K562 (cell line): ENCODE data around the gene ECT2. TPM values are rescaled to one million over a fixed set of nuclear protein-coding genes. Genes with fewer than 3 reads are reported as not detected.

Experiments used
- CHCHD3 ChIP-seq: fragments of 250-450 bp; sonication (Bioruptor Pico); IDR thresholded peaks from 2 replicates; pipeline ENCODE4 v2.1.2; 2022; ENCODE audit warnings: mild to moderate bottlenecking
- DNMT1 ChIP-seq: fragments of 450-650 bp; IDR thresholded peaks from 2 replicates; pipeline ENCODE4 v1.6.1; 2016; ENCODE audit warnings: antibody characterized with exemption, mild to moderate bottlenecking
- KDM1A ChIP-seq, 2 experiments: fragments of 450-650 bp; IDR thresholded peaks; 2 replicates each; pipeline ENCODE4 v1.6.1; 2016; ENCODE audit warnings: mild to moderate bottlenecking in 2 of 2
- REST ChIP-seq, 2 experiments: fragments of 450-650 bp; formaldehyde crosslinking in 1 of 2; IDR thresholded peaks; 2 replicates each; pipeline versions ENCODE4 v1.4.0 to v1.6.1; 2014 to 2020; ENCODE audit warnings: mild to moderate bottlenecking in 2 of 2, borderline replicate concordance in 1 of 2, low read depth in 1 of 2
- SMAD4 ChIP-seq: fragments of 250-450 bp; sonication (Bioruptor Pico); conservative IDR thresholded peaks from 2 replicates; pipeline ENCODE4 v1.8.0; 2021; ENCODE audit warnings: inconsistent platforms, mild to moderate bottlenecking, moderate library complexity
- TEAD1 ChIP-seq, 2 experiments: fragments of 450-650 bp in 1 of 2; sonication (generic) in 1 of 2; formaldehyde crosslinking; IDR thresholded peaks; 2 replicates each; pipeline versions ENCODE4 v1.4.0 to v1.8.0; 2020 to 2022; ENCODE audit warnings: mild to moderate bottlenecking in 2 of 2, missing genetic modification reagents in 1 of 2
- THRB ChIP-seq: fragments of 450-650 bp; formaldehyde crosslinking; conservative IDR thresholded peaks from 2 replicates; pipeline ENCODE4 v1.4.0; 2022; ENCODE audit warnings: mild to moderate bottlenecking, missing genetic modification characterization
- ZBTB12 ChIP-seq: fragments of 250-450 bp; sonication (Bioruptor Pico); IDR thresholded peaks from 2 replicates; pipeline ENCODE4 v1.4.0; 2020
- ZNF224 ChIP-seq: sonication (generic); formaldehyde crosslinking; IDR thresholded peaks from 2 replicates; pipeline ENCODE4 v1.8.0; 2022; ENCODE audit warnings: mild to moderate bottlenecking, missing genetic modification reagents
- ZNF445 ChIP-seq: fragments of 250-450 bp; sonication (Bioruptor Pico); IDR thresholded peaks from 2 replicates; pipeline ENCODE4 v1.4.0; 2020; ENCODE audit warnings: low read depth, mild to moderate bottlenecking, moderate library complexity
- polyA plus RNA-seq, 8 experiments: library from polyadenylated mRNA; depleted of rRNA in 4 of 8; stranded (reverse) in 5 of 8; unstranded in 3 of 8; fragments of >200 nt; fragmentation: Nextera tagmentation in 2 of 8; fragmentation: Illumina TruSeq in 1 of 8; extraction: Ambion mirVana in 2 of 8; extraction: Trizol in 1 of 8; gene quantifications; 2 replicates each; pipeline versions ENCODE4 v1.2.1 to v1.2.3, GENCODE V29; 2011 to 2014; ENCODE audit warnings: inconsistent platforms in 1 of 8, missing spikeins in 1 of 8
- total RNA-seq, 7 experiments: library from RNA; depleted of rRNA in 6 of 7; stranded (reverse); fragments of >200 nt in 6 of 7; fragmentation: Illumina TruSeq in 2 of 7; extraction: Trizol in 2 of 7; gene quantifications; 2 replicates each; pipeline versions ENCODE4 v1.2.1 to v1.2.3, GENCODE V29; 2011 to 2021; ENCODE audit warnings: low replicate concordance in 1 of 7

Gene ECT2
- total and polyA plus RNA-seq, 9 of the 15 experiments (the other 6 are each of a cell fraction or from before 2014, with no cell fraction given), result 19.0 to 53.0 (median 36.5) TPM

- TF ChIP-seq REST (IDR thresholded peaks at IDR 0.05; ENCODE audit: borderline replicate concordance), result no peak
- TF ChIP-seq REST (CRISPR knock-in tag; IDR thresholded peaks at IDR 0.05; ENCODE audit: low read depth), result no peak
- peak; percentile 83 for TF ChIP-seq SMAD4
- TF ChIP-seq THRB, result no peak
- 0 out of 2 replicates have a peak, but pooled peaks have one; percentile 30 for TF ChIP-seq ZBTB12 (CRISPR knock-in tag)
- no peak for TF ChIP-seq ZNF224
- no peak for TF ChIP-seq CHCHD3 (CRISPR knock-in tag)
- TF ChIP-seq KDM1A (IDR thresholded peaks at IDR 0.05), result peak; percentile 31 to 40; a peak in 1 of 4 replicates
- TF ChIP-seq DNMT1, result no peak
- no peak for TF ChIP-seq ZNF445 (CRISPR knock-in tag)
- peak in 1 of 2 experiments; percentile 87; a peak in 2 of 4 replicates for TF ChIP-seq TEAD1 (CRISPR knock-in tag; IDR thresholded peaks at IDR 0.05)
Measured at GRCh38 chr3:172856795-172857742, 106.5 kb downstream of the ECT2 start (continued).
